Measurements from ENCODE around the gene SLIT3.

SLIT3 gene

GRCh38 chr5:168672016-168672415 is 628.9 kb downstream of the SLIT3 start:
- DNase-seq (ENCODE audit: low read depth in 2 of 2) = no peak

DNA sequence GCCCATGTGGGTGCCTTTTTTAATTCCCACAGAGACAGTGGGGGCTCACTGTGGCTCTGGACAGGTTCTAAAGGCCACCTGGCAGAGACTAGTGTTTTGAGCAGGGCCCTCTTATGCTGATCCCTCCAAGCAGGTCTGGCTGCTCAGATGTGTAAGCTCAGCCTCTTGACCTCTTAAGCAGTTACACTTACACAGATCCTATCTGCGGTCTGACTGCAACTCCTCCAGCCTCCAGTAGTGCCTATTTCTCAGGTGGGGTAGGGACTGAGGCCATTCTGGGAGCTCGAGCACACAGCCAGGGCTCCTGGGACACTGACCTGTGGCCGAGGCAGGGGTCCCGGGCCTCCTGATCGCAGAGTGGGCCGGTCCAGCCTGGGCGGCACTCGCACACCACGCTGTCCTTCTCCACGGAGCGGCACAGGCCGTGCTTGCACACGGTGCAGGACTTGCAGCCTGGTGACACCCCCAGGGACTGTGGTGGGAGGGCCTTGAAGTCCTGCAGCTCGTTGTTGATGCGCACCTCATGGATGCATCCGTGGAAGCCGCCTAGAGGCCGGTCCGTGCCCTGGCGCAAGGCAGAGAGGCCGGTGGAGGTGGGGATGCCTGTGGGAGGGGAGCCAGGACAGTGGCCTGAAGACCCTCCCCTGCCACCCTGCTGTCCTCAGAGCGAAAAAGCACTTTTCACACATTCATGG is 629.9 kb downstream of the SLIT3 start:
- DNase-seq (ENCODE audit: low read depth in 2 of 2) = no peak

DNA sequence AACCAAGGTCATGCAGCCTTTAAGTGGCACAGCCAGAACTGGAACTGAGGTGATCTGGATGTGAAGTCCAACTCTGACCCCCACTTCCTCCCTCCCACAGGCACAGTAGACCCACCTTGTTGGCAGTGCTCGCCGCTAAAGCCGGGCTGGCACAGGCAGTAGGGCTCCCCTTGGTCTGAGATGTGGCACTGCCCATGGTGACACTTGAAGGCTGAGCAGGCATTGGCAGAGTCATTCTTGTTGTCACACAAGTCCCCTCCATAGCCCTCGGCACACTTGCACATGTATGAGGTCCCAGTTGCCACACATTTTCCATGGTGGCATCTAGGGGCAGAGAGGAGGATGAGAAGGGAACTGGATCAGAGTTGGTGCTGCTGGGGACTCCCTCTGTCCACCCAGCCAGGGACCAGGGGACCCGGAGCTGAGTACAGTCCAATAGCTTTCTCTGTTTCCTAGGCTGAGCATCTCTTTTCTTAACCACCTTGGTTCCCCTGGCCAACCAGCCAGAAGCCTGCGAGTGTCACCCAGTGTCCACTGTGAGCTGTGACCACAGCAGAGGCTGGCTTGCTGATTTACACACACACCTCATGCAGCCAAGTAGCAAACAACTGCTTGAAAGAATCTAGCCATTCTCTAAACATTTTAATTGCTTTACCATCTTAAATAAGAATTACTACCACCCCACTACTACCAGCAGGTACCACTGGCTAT is 631.1 kb downstream of the SLIT3 start:
- no peak for DNase-seq (ENCODE audit: low read depth in 2 of 2)

GRCh38 chr5:168669156-168669555 is 631.8 kb downstream of the SLIT3 start:
- DNase-seq (ENCODE audit: low read depth in 2 of 2) = no peak

DNA sequence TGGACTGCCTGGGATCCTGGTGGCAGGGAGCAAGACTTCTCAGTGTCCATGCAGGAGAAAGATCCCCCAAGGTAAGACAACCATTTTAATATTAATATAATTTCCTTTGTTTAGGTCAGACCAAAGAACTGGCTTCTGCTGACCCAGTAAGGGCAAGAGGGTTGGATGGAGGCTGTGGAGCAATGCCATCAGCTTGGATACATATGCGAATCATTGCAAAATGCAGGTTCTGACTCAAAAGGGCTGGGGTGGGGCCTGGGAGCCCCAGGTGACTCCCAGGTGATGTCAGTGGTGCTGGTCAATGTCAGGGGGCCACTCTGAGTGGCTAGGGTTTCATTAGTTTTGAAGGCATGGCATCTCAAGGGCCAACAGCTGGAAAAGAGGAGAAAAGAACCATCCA is 632.9 kb downstream of the SLIT3 start:
- DNase-seq (ENCODE audit: low read depth in 2 of 2) = no peak

DNA sequence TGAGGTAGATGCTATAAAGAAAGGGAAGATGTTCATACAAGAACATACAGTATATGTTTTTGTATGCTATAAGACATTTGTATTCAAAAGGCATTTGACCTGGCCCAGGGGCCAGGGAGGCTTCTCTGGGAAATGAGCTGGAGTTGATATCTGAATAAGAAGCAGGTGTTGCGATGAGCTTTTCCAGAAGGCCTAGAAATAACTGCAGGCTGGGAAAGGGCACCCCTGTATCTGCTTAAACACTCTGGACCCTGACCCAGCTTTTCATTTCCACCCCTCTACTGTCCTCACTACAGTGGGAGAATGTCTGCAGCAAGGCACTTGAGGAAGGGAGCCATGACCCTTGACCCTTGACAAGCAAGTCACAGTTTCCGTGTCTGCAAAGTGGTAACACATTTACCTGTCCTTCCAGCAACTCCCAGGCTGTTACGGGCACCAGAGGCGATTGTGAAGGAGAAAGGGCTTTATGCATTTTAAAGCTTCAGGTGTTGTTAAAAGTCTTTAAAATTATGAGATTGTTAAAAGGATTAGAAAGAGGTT is 633.6 kb downstream of the SLIT3 start:
- DNase-seq (ENCODE audit: low read depth in 2 of 2) = no peak

GRCh38 chr5:168666356-168666755 is 634.6 kb downstream of the SLIT3 start:
- no peak for DNase-seq (ENCODE audit: low read depth in 2 of 2)

DNA sequence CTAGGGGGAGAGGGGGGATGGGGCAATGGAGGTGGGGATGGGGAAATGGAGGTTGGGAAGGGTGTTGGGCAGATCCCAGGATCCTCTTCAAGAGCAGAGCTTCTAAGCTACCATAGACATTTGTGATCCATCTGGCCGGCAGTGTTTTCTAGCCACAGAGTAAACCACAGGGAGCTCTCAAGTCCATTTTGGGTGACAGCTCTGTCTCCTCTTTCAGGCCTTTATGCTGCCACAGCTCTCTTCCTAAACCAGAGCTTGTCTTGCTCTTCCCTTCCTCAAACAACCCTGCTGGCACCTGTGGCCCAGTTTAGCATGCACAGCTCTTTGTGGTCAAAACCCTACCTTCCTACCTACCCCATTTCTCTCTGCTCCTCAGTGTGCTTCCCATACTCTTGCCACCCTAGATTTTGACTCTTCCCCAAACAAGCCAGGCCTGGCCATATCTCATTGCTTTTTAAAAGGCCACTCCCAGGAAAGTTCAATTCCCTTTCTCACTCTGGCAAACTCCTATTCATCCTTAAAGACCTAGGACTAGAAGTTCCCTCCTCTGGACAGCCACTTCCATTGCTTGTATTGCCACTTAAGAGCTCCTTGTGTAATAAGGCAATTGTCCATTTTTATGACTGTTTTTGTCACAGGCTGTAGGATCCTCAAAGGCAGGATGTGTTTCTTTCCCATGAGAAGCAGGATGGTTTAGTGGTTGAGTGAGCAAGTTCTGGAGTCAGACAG is 637.5 kb downstream of the SLIT3 start:
- no peak for DNase-seq (ENCODE audit: low read depth in 2 of 2)

DNA sequence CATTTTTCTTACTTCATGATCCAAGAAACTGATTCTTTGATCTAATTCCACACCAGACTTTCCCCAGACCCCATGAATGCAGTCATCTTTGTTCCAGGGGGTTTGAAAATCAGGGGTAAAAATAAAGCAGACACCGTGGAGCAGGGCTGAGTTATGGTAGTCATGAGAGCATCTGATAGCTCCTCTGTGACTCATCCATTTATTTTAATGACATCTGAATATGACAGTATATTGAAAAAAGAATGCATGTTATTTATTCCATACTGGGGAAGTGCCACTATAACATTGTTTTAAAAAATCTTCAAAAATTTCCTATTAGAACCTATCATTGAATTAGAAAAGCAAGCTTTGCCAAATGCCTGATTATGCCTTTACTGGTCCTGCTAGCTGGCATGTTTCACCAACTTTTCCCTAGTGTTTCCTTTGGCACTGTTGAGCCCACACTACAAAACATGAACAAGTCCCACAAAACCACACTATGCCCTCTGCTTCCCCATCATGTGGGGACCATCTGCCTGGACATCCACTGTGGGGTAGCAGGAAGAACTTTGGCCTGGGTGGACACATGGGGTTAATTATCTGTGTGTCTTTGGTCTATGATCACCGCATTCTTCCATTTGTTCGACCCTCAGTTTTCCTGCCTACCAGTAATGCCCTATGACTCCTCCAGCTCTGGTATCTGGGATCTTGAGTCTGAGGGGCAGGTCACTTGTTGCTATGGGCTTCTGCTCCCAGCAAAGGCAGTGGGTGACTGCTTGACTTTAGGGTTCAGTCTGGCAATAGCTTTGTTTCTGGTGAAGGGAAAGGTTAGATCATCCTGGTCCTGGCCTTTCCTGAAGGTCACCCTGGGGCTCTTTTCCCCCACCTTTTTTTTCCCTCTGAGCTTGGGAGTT is 639.1 kb downstream of the SLIT3 start:
- DNase-seq (ENCODE audit: low read depth in 2 of 2) = no peak

- no peak for DNase-seq (ENCODE audit: low read depth in 2 of 2)
Observed at GRCh38 chr5:168660691-168661090, 640.2 kb downstream of the SLIT3 start.

DNA sequence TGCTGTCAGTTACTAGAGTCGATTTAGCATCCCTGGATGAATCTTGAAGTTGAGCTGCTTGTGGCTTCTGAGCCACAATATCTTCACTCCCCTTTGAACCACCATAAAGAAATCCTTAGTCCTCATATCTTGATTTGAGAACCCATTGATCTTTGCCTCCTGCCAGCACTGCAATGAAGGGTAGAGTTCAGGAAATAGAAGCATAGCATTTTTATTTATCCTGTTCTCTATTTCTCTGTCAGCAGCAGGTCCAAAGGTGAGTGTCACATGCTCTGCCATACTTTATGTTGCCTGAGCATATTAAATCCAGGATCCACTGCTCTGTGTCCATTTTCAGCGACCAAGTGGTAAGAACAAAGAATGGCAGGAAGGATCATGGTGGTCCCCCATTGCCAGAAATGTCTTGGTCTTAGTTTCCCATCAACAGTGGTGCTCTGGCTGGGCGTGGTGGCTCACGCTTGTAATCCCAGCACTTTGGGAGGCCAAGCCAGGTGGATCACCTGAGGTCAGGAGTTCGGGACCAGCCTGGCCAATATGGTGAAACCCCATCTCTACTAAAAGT is 641.6 kb downstream of the SLIT3 start:
- no peak for DNase-seq (ENCODE audit: low read depth in 2 of 2)

GRCh38 chr5:168658394-168658793 is 642.5 kb downstream of the SLIT3 start:
- DNase-seq (ENCODE audit: low read depth in 2 of 2) = no peak

DNA sequence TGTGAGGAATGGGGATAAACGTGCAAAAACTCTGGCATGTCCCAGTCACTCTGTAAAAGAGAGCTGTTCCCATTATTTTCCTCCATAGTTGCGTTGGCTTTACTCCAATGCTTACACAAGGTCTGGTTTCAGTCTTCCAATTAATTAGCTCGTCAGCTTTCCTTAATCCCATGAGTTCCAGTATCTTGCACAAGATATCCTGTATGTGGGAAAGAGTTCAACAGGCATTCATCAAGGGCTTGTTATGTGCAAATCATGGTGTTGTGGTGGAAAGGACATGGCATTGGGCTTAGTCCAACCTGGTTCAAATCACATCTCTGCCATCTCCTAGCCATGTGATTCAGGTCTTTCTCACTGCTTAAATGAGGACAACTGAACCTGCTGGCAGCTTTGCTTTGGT is 644.3 kb downstream of the SLIT3 start:
- no peak for DNase-seq (ENCODE audit: low read depth in 2 of 2)

- no peak for DNase-seq (ENCODE audit: low read depth in 2 of 2)
Observed at GRCh38 chr5:168655316-168655715, 645.6 kb downstream of the SLIT3 start.

- DNase-seq (ENCODE audit: low read depth in 2 of 2) = no peak
Observed at GRCh38 chr5:168654211-168654721, 646.7 kb downstream of the SLIT3 start.

- DNase-seq (ENCODE audit: low read depth in 2 of 2) = no peak
Observed at GRCh38 chr5:168653626-168654025, 647.3 kb downstream of the SLIT3 start.

GRCh38 chr5:168651648-168652047 is 649.3 kb downstream of the SLIT3 start:
- DNase-seq (ENCODE audit: low read depth in 2 of 2) = no peak

- no peak for DNase-seq (ENCODE audit: low read depth in 2 of 2)
Observed at GRCh38 chr5:168649306-168649705, 651.6 kb downstream of the SLIT3 start.

GRCh38 chr5:168648576-168648975 is 652.4 kb downstream of the SLIT3 start:
- DNase-seq (ENCODE audit: low read depth in 2 of 2) = no peak

DNA sequence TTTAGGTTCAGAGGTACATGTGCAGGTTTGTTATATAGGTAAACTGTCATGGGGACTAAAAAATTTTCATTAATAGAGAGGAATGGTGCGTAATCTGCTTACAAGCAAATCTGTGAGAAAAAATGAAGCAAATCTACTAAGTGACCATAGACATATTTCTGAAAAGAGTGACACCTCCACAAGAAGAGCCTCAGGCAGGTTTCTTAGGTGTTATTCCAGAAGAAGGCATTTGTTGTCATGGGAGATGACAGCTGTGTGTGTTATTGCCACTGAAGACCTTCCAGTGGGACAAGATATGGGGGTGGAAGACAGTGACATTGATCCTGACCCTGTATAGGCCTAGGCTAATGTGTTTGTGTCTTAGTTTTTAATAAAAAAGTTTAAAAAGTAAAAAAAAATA is 652.9 kb downstream of the SLIT3 start:
- DNase-seq (ENCODE audit: low read depth in 2 of 2) = no peak

- DNase-seq (ENCODE audit: low read depth in 2 of 2) = no peak
Observed at GRCh38 chr5:168647083-168647482, 653.9 kb downstream of the SLIT3 start.

All from stimulated activated CD4-positive, alpha-beta T cell treated with anti-CD3 and anti-CD28 coated beads, Interleukin-12 subunit alpha, Interleukin-12 subunit beta, amount 100 ng/mL, for 24 hours (primary cell).